Hepatocyte (in vitro differentiated cells): ENCODE data around the gene CGB7. TPM values are rescaled to one million over a fixed set of nuclear protein-coding genes. Genes with fewer than 3 reads are reported as not detected.

Experiments
- DNase-seq: peaks from one replicate; pipeline ENCODE4 v3.0.0-alpha.2; 2016; ENCODE audit warnings: low spot score
- H2AFZ ChIP-seq: fragments of 200-600 bp; sonication (generic); 2 replicates; pipeline ENCODE4 v1.6.0; 2016; ENCODE audit warnings: antibody characterized with exemption, mild to moderate bottlenecking
- H3K27ac ChIP-seq: fragments of 200-600 bp; sonication (generic); 2 replicates; pipeline ENCODE4 v1.5.1; 2016; ENCODE audit warnings: mild to moderate bottlenecking
- H3K27me3 ChIP-seq: fragments of 200-600 bp; sonication (generic); 2 replicates; pipeline ENCODE4 v1.6.1; 2016
- H3K36me3 ChIP-seq: fragments of 200-600 bp; sonication (generic); replicated peaks from 2 replicates; pipeline ENCODE4 v1.5.1; 2016; ENCODE audit warnings: low read depth; ENCODE audit not compliant: insufficient read depth
- H3K4me1 ChIP-seq: fragments of 200-600 bp; sonication (generic); 2 replicates; pipeline ENCODE4 v1.5.1; 2016; ENCODE audit warnings: mild to moderate bottlenecking, moderate library complexity; ENCODE audit not compliant: insufficient read depth
- H3K4me2 ChIP-seq: fragments of 200-600 bp; sonication (generic); 2 replicates; pipeline ENCODE4 v1.6.0; 2016
- H3K4me3 ChIP-seq: fragments of 200-600 bp; sonication (generic); 2 replicates; pipeline ENCODE4 v1.5.1; 2016; ENCODE audit warnings: mild to moderate bottlenecking
- H3K79me2 ChIP-seq: fragments of 200-600 bp; sonication (generic); 2 replicates; pipeline ENCODE4 v1.6.0; 2017; ENCODE audit warnings: mild to moderate bottlenecking
- H3K9me2 ChIP-seq: fragments of 200-600 bp; sonication (generic); replicated peaks from 2 replicates; pipeline ENCODE4 v1.6.0; 2017; ENCODE audit warnings: mild to moderate bottlenecking; ENCODE audit not compliant: insufficient read depth
- H3K9me3 ChIP-seq: fragments of 200-600 bp; sonication (generic); 2 replicates; pipeline ENCODE4 v1.5.1; 2016; ENCODE audit warnings: low read depth, mild to moderate bottlenecking
- H4K20me1 ChIP-seq: fragments of 200-600 bp; sonication (generic); 2 replicates; pipeline ENCODE4 v1.6.0; 2016; ENCODE audit warnings: mild to moderate bottlenecking; ENCODE audit not compliant: insufficient read depth, poor library complexity, severe bottlenecking
- CTCF ChIP-seq: fragments of 200-600 bp; sonication (generic); IDR thresholded peaks from 2 replicates; pipeline ENCODE4 v1.5.1; 2016; ENCODE audit warnings: antibody characterized with exemption, mild to moderate bottlenecking; ENCODE audit not compliant: poor library complexity
- EZH2 ChIP-seq: fragments of 200-600 bp; sonication (generic); IDR thresholded peaks from 2 replicates; pipeline ENCODE4 v1.6.1; 2016; ENCODE audit warnings: antibody characterized with exemption, mild to moderate bottlenecking, borderline replicate concordance
- EZH2phosphoT487 ChIP-seq: fragments of 200-600 bp; sonication (generic); IDR thresholded peaks from one replicate; pipeline ENCODE4 v1.6.1; 2018; ENCODE audit warnings: antibody characterized with exemption, mild to moderate bottlenecking, low read depth, moderate library complexity; ENCODE audit not compliant: unreplicated experiment, severe bottlenecking
- WGBS: methylation state at CpG from one replicate; pipeline ENCODE4 v1.1.6; 2016; ENCODE audit warnings: low lambda C conversion rate; ENCODE audit errors: missing lambda C conversion rate; 5-methylcytosine and 5-hydroxymethylcytosine counted together
- polyA plus RNA-seq: library from polyadenylated mRNA; unstranded; fragments of >200 nt; fragmentation: Nextera tagmentation; extraction: Ambion mirVana; gene quantifications from 2 replicates; pipeline ENCODE4 v1.2.1, GENCODE V29; 2016
- total RNA-seq: library from RNA; depleted of rRNA; stranded (reverse); fragments of >200 nt; gene quantifications from 2 replicates; pipeline ENCODE4 v1.2.3, GENCODE V29; 2014

The CGB7 gene
- total and polyA plus RNA-seq, 2 experiments from 2014 or later = 1.6 TPM; not detected in 1

GRCh38 chr19:49103331-49104085, 46.0 kb upstream of the CGB7 start:
- H3K9me3 ChIP-seq = no peaks in the 10 kb centered on the region
- H4K20me1 ChIP-seq = peaks cover 33% of the 10 kb centered on the region
- no peaks in the 10 kb centered on the region for H3K27me3 ChIP-seq
- H3K79me2 ChIP-seq = peaks cover 19% of the 10 kb centered on the region
- no peak overlapping the region for H2AFZ ChIP-seq
- TF ChIP-seq EZH2phosphoT487 (no peak), EZH2 (no peak), CTCF (no peak)
- H3K4me1 ChIP-seq = no peaks in the 10 kb centered on the region
- no peaks in the 10 kb centered on the region for H3K36me3 ChIP-seq
- H3K4me3 ChIP-seq = no peak overlapping the region
- H3K27ac ChIP-seq = no peak overlapping the region
- DNase-seq = no peak
- no peaks in the 10 kb centered on the region for H3K9me2 ChIP-seq
- WGBS = 92% methylated on average over 12 of the region's 33 CpGs
- no peak overlapping the region for H3K4me2 ChIP-seq

GRCh38 chr19:49102303-49102702, 44.8 kb upstream of the CGB7 start:
- no peak for DNase-seq
- Histone ChIP-seq H3K27me3 (no peaks in the 10 kb centered on the region), H3K4me3 (no peak overlapping the region), H3K4me1 (no peaks in the 10 kb centered on the region), H2AFZ (no peak overlapping the region), H3K9me3 (no peaks in the 10 kb centered on the region), H3K79me2 (peaks cover 27% of the 10 kb centered on the region), H3K4me2 (no peak overlapping the region), H4K20me1 (peaks cover 44% of the 10 kb centered on the region), H3K36me3 (no peaks in the 10 kb centered on the region), H3K27ac (no peak overlapping the region), H3K9me2 (no peaks in the 10 kb centered on the region)
- TF ChIP-seq EZH2 (no peak), CTCF (no peak), EZH2phosphoT487 (no peak)
- WGBS = 96% methylated on average over 12 of the region's 12 CpGs

GRCh38 chr19:49101160-49101559, 43.6 kb upstream of the CGB7 start:
- Histone ChIP-seq H3K4me1 (no peaks in the 10 kb centered on the region), H3K79me2 (peaks cover 33% of the 10 kb centered on the region), H3K4me3 (no peak overlapping the region), H3K36me3 (no peaks in the 10 kb centered on the region), H4K20me1 (peaks cover 42% of the 10 kb centered on the region), H3K27ac (no peak overlapping the region), H3K9me2 (no peaks in the 10 kb centered on the region), H3K4me2 (no peak overlapping the region), H2AFZ (no peak overlapping the region), H3K9me3 (no peaks in the 10 kb centered on the region), H3K27me3 (no peaks in the 10 kb centered on the region)
- no peak for DNase-seq
- 92% methylated on average over 10 of the region's 12 CpGs for WGBS
- no peak for TF ChIP-seq EZH2phosphoT487
- no peak for TF ChIP-seq CTCF
- TF ChIP-seq EZH2 = no peak
